K562 (cell line): ENCODE data around the gene NDST1. TPM values are rescaled to one million over a fixed set of nuclear protein-coding genes. Genes with fewer than 3 reads are reported as not detected.

Source experiments
- BCOR ChIP-seq: fragments of 450-650 bp; IDR thresholded peaks from 2 replicates; pipeline ENCODE4 v1.6.1; 2016
- CBFA2T2 ChIP-seq: fragments of 450-650 bp; conservative IDR thresholded peaks from 2 replicates; pipeline ENCODE4 v1.6.1; 2017; ENCODE audit warnings: mild to moderate bottlenecking
- CXXC5 ChIP-seq: fragments of 250-450 bp; sonication (Bioruptor Pico); IDR thresholded peaks from 2 replicates; pipeline ENCODE4 v1.8.0; 2022; ENCODE audit warnings: inconsistent platforms, mild to moderate bottlenecking, moderate library complexity
- DACH1 ChIP-seq: fragments of 450-650 bp; IDR thresholded peaks from 2 replicates; pipeline ENCODE4 v1.6.1; 2018; ENCODE audit not compliant: partially characterized antibody
- DMBX1 ChIP-seq: fragments of 250-450 bp; sonication (Bioruptor Pico); IDR thresholded peaks from 2 replicates; pipeline ENCODE4 v1.8.0; 2022; ENCODE audit warnings: inconsistent platforms, mild to moderate bottlenecking, moderate library complexity, borderline replicate concordance
- ELF1 ChIP-seq: fragments of 200-800 bp; sonication (Bioruptor generic); IDR thresholded peaks from 2 replicates; pipeline ENCODE4 v1.6.1; 2016; ENCODE audit warnings: missing genetic modification characterization, missing compliant biosample characterization
- HNRNPLL ChIP-seq: fragments of 200-400 bp; formaldehyde crosslinking; IDR thresholded peaks from 2 replicates; pipeline ENCODE4 v1.6.1; 2017; ENCODE audit warnings: low read length, low read depth, mild to moderate bottlenecking; ENCODE audit not compliant: poor library complexity, severe bottlenecking
- ID3 ChIP-seq, 2 experiments: fragments of 250-450 bp in 1 of 2; fragments of 450-650 bp in 1 of 2; sonication (Bioruptor Pico) in 1 of 2; IDR thresholded peaks; 2 replicates each; pipeline versions ENCODE4 v1.6.1 to v1.8.0; 2016 to 2021; ENCODE audit warnings: mild to moderate bottlenecking in 2 of 2, moderate library complexity in 2 of 2, missing compliant biosample characterization in 1 of 2, missing genetic modification characterization in 1 of 2
- IRF9 ChIP-seq: fragments of 450-650 bp; IDR thresholded peaks from 2 replicates; pipeline ENCODE4 v1.6.1; 2016; ENCODE audit warnings: missing biosample characterization, missing genetic modification characterization
- MAFK ChIP-seq: IDR thresholded peaks from 2 replicates; pipeline ENCODE4 v1.6.1; 2011; ENCODE audit warnings: low read length, improper control_type of control experiment
- MBD1 ChIP-seq: fragments of 250-450 bp; sonication (Bioruptor Pico); IDR thresholded peaks from 2 replicates; pipeline ENCODE4 v1.8.0; 2022; ENCODE audit warnings: inconsistent platforms
- MED1 ChIP-seq: sonication (generic); formaldehyde crosslinking; IDR thresholded peaks from 2 replicates; pipeline ENCODE4 v1.8.1; 2023; ENCODE audit warnings: missing genetic modification reagents, borderline replicate concordance
- MYNN ChIP-seq, 2 experiments: sonication (generic); formaldehyde crosslinking in 1 of 2; IDR thresholded peaks; 2 replicates each; pipeline versions ENCODE4 v1.5.0 to v1.6.1; 2016 to 2020; ENCODE audit warnings: antibody characterized with exemption in 1 of 2, missing genetic modification reagents in 1 of 2
- NR2C1 ChIP-seq, 2 experiments: fragments of 450-650 bp; IDR thresholded peaks; 2 replicates each; pipeline ENCODE4 v1.6.1; 2017; ENCODE audit warnings: mild to moderate bottlenecking in 2 of 2, antibody characterized with exemption in 1 of 2, inconsistent platforms in 1 of 2, missing compliant biosample characterization in 1 of 2, missing genetic modification characterization in 1 of 2
- PCBP2 ChIP-seq: fragments of 200-400 bp; formaldehyde crosslinking; IDR thresholded peaks from 2 replicates; pipeline ENCODE4 v1.6.1; 2018; ENCODE audit warnings: low read length, low read depth, mild to moderate bottlenecking, moderate library complexity; ENCODE audit not compliant: poor library complexity, severe bottlenecking
- PRPF4 ChIP-seq: fragments of 200-400 bp; formaldehyde crosslinking; IDR thresholded peaks from one replicate; pipeline ENCODE4 v1.6.1; 2017; ENCODE audit warnings: low read length, low read depth, mild to moderate bottlenecking; ENCODE audit not compliant: insufficient read depth, poor library complexity, severe bottlenecking
- SREBF1 ChIP-seq: fragments of 150-350 bp; IDR thresholded peaks from 2 replicates; pipeline ENCODE4 v1.6.1; 2014; ENCODE audit warnings: antibody characterized with exemption, low read depth, low read length, borderline replicate concordance
- TSHZ1 ChIP-seq: fragments of 250-450 bp; sonication (Bioruptor Pico); IDR thresholded peaks from 2 replicates; pipeline ENCODE4 v1.4.0; 2020; ENCODE audit warnings: mild to moderate bottlenecking, moderate library complexity
- ZNF644 ChIP-seq: fragments of 200-800 bp; sonication (Bioruptor generic); IDR thresholded peaks from 2 replicates; pipeline ENCODE4 v1.6.1; 2016; ENCODE audit warnings: low read depth, missing genetic modification characterization, missing compliant biosample characterization
- polyA plus RNA-seq, 8 experiments: library from polyadenylated mRNA; depleted of rRNA in 4 of 8; stranded (reverse) in 5 of 8; unstranded in 3 of 8; fragments of >200 nt; fragmentation: Nextera tagmentation in 2 of 8; fragmentation: Illumina TruSeq in 1 of 8; extraction: Ambion mirVana in 2 of 8; extraction: Trizol in 1 of 8; gene quantifications; 2 replicates each; pipeline versions ENCODE4 v1.2.1 to v1.2.3, GENCODE V29; 2011 to 2014; ENCODE audit warnings: inconsistent platforms in 1 of 8, missing spikeins in 1 of 8
- total RNA-seq, 7 experiments: library from RNA; depleted of rRNA in 6 of 7; stranded (reverse); fragments of >200 nt in 6 of 7; fragmentation: Illumina TruSeq in 2 of 7; extraction: Trizol in 2 of 7; gene quantifications; 2 replicates each; pipeline versions ENCODE4 v1.2.1 to v1.2.3, GENCODE V29; 2011 to 2021; ENCODE audit warnings: low replicate concordance in 1 of 7

Gene NDST1
- total and polyA plus RNA-seq, 9 of the 15 experiments (the other 6 are each of a cell fraction or from before 2014, with no cell fraction given) = 0.38 to 47.9 (median 9.9) TPM

GRCh38 chr5:150499437-150499956, 8.4 kb upstream of the NDST1 start (continued):
- TF ChIP-seq ID3 (CRISPR knock-in tag; IDR thresholded peaks at IDR 0.05) = no peak
- peak; percentile 72; the same call in 1 of the 2 replicates for TF ChIP-seq ID3 (tag; IDR thresholded peaks at IDR 0.05)
- TF ChIP-seq PRPF4 = no peak
- no peak for TF ChIP-seq ELF1 (tag)
- 0 out of 2 replicates have a peak, but pooled peaks have one; percentile 2 for TF ChIP-seq MAFK
- peak; percentile 79 for TF ChIP-seq MYNN (IDR thresholded peaks at IDR 0.05)
- no peak for TF ChIP-seq MYNN (CRISPR knock-in tag; IDR thresholded peaks at IDR 0.05)
- peak; percentile 67 for TF ChIP-seq BCOR
- TF ChIP-seq CBFA2T2 = peak; percentile 97
- TF ChIP-seq NR2C1 (IDR thresholded peaks at IDR 0.05) = peak; percentile 89
- TF ChIP-seq NR2C1 (tag; IDR thresholded peaks at IDR 0.05) = peak; percentile 91
- TF ChIP-seq CXXC5 (CRISPR knock-in tag) = peak; percentile 95
- no peak for TF ChIP-seq PCBP2
- 0 out of 2 replicates have a peak, but pooled peaks have one; percentile 50 for TF ChIP-seq ZNF644 (tag)
- no peak for TF ChIP-seq MBD1
- no peak for TF ChIP-seq MED1 (CRISPR knock-in tag)
- TF ChIP-seq SREBF1 = no peak
- TF ChIP-seq TSHZ1 = no peak
- TF ChIP-seq DMBX1 (CRISPR knock-in tag) = peak; percentile 78; the same call in 1 of the 2 replicates
- peak; percentile 37 for TF ChIP-seq HNRNPLL
- peak; percentile 78 for TF ChIP-seq DACH1
- TF ChIP-seq IRF9 = no peak
